Left forelimb (tissue), 1 donor: ENCODE measurements around the gene COL5A1.

Experiments used
- DNase-seq: peaks from one replicate; pipeline ENCODE4 v3.0.0-alpha.2; 2018; ENCODE audit warnings: low spot score

COL5A1 gene

DNA sequence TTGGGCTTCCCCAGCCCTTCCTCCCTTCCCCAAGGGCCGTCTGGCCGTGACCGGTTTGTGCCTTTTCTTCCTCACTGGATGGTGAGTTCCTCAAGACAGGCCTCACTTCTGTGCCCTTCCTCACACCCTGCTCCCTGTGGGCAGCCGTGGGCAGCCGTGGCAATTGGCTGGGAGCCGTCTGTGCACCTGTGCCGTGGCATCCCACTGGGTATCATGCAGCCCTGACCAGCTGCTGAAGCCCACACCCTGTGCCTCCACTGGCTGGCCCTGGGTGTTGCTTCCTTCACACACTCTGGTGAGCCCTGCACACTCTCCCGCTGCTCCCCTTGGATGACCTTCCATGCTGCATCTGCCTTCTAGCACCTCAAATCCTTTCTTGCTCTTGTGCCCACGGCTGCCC, 100.2 kb downstream of the COL5A1 start:
- DNase-seq: no peak

DNA sequence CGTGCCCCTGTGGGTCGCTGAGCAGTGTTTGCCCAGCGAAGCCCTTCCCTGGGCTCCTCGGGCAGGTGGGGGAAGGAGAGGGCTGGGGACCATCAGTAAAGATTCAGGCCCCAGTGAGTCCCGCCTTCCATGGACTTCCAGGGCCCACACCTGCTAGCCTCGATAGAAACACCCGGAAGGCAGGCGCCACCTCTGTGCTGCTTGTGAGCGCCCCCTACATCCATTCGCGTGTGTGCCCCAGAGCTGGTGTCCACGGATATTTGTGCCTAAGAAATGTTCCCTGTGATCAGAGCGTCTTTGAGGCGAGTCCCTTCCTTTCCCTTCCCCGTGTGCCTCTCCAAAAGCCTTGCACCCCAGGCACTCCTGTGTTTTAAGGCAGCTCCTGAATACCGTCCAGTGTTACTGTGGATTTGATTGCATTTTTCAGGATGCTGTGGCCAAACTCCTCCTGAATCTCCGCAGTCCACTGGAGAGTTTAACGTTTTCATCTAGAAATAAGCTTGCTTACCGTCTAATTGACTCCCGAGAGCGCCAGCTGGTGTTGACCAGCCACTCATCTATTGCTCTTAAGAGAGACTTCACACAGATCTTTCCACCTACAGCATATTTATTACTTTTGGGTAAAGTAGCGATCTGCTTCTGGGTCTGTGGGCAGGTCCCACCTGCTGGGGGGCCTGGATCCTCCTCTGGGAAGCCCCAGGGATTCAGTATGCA, 101.4 kb downstream of the COL5A1 start:
- no peak for DNase-seq

DNA sequence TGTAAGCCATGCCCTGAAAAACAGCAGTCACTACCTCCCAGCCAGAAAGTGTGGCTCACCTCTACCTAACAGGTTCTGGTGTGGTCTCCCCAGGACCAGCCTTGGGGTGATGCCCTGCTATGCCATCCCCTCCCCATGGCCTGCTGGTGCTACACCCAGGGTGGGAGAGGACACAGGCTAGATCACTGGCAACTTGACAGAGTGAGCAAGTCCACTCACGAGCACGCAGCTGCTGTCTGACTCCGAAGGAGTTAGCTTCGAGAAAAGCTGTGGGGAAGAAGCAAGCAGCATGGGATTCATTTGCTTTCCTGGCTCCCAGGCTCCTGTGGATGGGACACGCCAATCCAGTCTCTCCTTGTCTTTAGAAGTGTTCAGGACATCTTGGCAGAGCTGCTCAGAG, 102.2 kb downstream of the COL5A1 start:
- DNase-seq: no peak

DNA sequence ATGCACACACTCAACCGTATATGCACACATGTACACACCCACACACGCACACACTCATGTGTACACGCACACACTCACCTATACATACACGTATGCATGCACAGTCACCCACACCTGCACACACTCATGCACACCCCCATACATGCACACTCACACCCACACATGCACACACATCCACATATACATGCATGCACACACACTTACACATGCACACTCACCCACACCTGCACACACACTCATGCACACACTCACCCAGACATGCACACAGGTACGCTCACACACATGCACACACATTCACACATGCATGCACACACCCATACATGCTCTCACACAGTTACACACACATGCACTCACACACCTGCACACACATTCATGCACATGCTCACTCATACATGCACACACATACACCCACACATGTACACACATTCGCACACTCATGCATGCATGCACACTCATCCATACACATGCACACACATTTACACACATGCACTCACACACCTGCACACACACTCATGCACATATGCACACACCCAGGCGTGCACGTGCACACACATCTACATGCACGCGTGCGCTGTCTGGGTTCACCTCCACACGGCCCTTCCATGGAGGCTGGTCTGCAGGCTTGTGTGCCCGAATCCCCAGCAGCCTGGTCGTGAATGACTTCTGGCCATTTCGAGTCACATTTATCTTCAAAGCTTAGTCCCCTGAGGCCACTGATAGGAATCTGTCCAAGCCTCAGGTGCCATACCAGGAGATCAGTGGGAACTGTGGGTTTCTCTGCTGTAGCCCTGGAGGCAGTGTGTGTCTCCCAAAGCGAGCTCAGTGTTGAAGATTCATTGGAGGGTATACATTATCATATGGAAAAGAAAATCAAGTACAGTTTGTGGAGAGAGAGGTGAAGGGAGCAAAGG, 103.0 kb downstream of the COL5A1 start:
- no peak for DNase-seq

DNA sequence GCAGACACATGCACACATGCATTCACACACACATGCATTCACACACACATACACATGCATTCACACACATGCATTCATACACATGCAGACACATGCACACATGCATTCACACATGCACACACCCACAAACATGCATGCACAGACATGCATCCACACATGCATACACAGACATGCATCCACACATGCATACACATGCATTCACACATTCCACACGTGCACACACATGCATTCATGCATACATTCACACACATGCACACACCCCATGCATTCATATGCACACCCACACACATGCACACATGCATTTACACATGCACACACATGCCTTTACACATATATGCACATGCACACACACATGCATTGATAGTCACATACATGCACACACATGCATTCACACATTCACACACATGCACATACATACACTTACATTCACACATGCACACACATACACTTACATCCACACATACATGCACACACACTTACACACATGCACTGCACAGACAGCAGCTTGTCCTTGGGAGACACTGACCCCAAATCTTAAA, 106.4 kb downstream of the COL5A1 start:
- no peak for DNase-seq

DNA sequence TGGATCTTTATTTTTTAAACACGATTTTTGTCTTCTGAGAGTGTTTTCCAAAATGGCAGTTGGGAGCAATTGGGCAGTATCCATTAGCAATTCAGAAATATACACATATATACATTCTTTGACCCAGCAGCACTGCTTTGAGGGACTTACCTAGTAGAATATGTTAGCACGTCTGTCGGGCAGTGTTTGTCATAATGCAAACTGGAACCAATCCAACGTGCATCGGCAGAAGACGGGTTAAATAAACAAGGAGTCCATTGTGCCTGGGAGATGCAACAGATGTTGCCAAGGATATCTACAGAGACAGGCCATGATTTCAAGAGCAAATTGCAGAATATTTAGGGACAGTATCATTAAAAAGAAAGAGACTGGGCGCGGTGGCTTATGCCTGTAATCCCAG, 107.0 kb downstream of the COL5A1 start:
- no peak for DNase-seq

DNA sequence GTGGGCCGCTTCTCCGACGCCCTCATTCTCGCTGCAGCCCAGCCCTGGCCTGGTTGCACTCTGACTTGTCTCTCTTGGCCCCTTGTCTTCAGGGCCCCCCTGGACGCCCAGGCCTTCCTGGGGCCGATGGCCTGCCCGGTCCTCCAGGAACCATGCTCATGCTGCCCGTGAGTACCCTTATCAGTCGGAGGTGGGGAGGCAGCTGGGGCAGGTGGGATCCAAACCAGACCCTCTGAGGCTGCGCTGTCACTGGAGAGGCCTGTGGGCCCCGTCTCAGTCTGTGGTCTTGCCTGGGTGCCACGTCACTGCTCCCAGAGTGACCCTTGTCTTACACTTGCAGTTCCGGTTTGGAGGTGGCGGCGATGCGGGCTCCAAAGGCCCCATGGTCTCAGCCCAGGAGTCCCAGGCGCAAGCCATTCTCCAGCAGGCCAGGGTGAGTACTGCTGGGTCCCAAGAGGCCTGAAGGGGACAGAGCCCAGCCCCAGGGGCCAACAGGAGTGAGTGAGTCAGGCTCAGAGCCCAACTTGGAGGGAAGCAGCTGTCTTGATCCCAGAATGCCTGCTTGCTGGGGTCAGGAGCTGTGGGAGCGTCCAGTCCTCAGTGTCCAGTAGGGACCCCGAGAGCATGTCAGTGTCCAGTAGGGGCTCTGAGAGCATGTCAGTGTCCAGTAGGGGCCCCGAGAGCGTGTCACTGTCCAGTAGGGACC, 109.0 kb downstream of the COL5A1 start:
- no peak for DNase-seq

DNA sequence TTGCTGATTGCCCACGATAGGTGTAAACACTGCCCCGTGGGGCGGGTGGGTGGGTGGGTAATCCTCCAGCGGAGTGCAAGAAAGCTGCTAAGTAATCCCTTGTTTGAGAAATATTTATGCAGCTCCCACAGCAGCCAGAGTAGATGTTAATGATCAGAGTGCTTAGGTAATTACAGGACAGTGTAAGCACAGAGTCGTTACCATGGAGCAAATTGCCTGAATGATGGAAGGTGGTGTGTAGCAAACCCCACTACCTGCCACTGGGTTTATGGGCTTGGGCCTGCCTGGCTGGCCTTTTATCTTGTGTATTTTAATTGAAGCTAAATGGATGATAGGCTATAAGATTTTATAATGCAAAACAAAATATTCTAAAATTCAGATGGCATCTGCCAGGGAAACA, 110.0 kb downstream of the COL5A1 start:
- DNase-seq: no peak

DNA sequence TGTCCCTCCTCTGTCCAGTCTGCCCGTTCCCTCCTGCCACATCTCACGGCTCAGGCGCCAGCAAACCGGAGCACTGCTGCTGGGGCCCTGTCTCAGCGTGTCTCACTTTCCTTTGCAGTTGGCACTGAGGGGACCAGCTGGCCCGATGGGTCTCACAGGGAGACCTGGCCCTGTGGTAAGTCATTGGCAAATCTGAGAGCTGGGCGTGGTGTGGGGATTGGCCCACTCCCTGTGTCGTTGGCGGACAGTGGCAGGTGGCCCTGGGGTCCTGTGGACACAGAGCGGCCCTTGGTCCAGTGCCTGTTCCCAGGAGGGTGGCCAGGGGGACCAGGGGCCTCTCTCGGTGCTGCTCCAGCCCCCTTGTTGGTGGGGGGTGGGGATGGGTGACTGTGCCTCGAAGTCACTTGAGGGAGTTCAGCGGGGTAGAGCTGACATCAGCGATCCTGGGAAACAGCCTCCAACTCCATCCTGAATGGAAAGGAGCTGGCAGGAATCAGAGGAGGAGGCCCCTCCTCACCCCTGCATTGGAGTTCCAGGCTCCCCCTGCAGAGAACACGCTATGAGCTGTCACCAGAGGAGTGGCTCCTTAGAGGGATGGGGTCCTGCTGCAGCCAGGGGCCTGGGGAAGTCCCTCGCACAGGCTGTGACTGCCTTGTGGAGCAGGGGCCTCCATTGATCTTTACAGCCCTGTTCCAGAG, 111.0 kb downstream of the COL5A1 start:
- DNase-seq: no peak

DNA sequence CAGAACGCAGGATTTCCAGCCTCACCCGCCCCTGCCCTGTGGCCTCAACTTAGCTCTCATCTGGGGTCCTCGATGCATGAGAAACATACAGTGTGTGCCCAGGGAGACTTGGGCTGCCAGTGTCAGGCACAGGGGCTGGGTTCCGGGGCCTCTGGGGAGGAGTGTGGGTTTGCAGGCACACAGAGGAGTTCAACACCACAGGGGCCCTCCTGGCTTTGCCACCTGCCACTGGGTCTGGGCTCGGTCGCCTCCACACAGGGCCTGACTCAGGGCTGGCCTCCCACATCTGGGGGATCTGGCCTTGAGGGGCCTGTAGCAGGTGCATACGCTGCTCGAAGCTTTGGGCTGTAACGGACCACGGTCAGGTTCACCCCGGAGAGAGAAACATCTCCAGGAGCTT, 111.6 kb downstream of the COL5A1 start:
- DNase-seq: no peak

DNA sequence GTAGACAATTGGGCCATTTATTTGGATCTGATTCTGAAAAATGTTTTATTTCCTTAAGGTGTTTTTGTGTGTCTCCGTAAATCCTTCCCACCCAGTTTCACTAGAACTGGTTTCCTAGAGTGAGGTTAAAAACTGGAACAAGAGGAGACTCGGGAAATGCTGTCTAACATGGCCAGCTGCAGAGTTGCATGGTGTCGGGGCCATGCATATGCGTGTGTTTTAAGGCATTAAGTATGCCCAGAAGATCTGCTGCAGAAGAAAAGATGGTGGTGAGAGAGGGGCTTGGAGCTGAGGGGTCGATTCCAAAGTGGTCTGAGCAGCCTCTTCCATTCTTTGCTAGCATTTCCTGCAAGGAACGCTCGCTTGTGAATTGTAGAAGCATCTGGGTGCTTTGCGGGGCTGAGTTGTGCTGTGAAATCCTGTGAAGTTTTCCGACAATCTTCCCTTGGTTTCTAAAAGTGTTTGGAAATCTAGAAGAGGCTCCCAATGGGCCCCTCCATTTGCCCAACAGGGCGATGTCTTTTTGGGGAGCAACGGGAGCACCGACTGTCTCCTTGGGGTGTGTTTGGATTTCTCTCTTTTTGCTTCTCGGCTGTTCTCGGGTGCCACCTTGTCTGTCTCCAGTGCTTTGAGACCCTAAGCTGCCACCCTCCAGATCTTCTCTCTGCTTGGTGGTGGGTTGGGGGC, 113.8 kb downstream of the COL5A1 start:
- no peak for DNase-seq

DNA sequence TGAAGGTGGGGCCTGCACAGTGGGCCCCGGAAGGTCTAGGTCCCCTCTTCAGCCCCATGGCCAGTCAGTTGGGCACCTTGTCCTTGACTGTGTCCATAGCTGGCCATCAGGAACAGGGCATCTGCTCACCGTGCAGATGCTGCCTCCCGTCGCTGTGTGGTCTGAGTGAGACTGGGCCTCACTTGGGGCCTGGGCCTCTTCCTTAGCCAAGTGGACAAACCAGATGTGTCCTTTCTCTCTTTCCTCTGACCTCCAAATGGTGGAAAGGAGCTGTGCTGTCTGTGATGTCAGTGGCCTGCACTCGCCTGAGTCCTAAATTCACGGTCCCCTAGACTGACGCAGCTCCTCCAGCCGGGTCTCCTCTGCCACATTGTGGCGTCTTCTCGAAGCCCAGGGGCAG, 114.5 kb downstream of the COL5A1 start:
- DNase-seq: no peak

DNA sequence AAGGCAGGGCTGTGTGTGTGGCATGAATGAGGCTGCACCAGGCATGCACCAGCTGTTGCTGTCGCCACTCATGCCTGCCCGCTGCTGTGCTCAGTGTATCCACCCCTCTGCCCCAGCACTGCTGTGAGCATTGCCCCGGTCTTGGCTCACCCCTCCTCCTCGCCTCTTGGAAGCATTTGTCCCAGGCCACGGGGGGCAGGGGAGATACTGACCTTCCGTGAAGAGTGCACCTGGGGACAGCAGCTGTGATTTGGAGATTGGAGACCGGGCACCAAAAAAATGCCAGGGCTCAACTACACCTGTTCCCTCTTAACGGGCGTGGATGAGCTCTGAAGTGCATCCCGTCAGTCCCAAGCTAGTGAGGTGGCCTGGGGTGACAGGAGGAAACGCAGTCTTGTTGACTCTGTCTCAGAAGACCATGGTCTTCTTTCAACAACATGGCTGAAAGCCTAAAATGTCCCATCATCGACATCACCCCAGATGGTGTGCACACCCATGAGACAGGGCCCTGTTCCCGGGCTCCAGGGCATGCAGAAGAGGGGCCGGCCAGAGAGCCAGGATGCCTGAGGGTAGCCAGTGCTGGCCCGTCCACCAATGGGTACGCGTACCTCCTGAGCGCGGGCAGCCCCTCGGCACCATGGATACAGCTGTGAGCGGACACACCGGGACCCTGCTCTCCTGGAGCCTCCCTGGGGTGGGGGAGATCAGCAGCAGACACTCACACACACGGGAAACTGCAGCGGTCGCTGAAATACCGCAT, 115.8 kb downstream of the COL5A1 start:
- DNase-seq: no peak

DNA sequence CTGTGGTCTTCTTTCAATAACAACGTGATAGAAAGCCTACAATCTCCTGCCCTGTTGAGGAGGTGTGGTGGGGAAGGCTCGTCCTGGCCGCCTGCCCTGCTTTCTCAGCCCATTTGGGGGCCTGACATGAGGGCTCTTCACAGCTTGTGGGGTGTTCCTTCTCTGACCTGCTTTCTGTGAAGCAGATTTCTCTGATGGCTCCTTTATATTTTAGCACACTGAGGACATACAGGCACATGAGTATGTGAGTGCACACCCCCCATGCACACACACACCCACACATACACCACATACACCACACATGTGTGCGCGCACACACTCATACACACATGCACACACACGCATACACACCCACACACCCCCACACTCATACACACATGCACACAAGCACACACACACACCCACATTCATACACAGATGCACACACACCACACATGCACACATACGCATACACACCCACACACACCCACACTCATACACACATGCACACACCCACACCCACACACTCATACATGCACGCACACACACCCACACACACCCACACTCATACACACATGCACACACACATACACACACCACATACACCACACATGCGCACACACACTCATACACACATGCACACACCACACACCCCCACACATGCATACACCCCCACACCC, 117.5 kb downstream of the COL5A1 start:
- DNase-seq: no peak

DNA sequence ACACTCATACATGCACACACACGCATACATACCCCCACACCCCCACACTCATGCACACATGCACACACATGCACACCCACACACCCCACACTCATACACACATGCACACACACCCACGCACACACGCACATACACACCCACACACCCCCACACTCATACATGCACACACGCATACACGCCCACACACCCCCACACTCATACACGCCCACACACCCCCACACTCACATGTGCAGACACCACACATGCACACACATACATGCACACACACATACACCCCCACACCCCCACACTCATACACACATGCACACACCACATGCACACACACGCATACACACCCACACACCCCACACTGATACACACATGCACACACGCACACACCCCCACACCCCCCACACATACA, 118.3 kb downstream of the COL5A1 start:
- DNase-seq: no peak

DNA sequence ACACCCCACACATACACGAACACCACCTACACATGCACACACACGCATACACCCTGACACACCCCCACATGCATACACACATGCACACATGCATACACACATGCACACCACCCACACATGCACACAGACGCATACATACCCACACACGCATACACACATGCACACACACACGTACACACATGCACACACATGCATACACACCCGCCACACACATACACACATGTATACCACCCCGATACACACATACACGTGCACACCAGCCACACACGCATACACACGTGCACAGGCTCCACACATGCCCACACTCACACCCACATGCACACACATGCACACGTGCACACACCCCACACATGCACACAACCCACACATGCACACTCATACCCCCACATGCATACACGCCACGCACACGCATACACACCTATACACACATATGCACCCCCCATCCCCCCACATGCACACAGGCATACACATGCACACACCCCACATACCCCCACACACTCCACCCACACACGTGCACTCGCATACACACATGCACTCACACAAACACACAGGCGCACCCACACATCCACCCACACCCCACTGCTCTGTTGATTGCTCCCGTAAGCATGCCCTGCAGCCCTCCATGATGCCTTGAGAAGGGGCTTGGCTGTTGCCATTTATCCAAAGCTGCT, 119.3 kb downstream of the COL5A1 start:
- no peak for DNase-seq

DNA sequence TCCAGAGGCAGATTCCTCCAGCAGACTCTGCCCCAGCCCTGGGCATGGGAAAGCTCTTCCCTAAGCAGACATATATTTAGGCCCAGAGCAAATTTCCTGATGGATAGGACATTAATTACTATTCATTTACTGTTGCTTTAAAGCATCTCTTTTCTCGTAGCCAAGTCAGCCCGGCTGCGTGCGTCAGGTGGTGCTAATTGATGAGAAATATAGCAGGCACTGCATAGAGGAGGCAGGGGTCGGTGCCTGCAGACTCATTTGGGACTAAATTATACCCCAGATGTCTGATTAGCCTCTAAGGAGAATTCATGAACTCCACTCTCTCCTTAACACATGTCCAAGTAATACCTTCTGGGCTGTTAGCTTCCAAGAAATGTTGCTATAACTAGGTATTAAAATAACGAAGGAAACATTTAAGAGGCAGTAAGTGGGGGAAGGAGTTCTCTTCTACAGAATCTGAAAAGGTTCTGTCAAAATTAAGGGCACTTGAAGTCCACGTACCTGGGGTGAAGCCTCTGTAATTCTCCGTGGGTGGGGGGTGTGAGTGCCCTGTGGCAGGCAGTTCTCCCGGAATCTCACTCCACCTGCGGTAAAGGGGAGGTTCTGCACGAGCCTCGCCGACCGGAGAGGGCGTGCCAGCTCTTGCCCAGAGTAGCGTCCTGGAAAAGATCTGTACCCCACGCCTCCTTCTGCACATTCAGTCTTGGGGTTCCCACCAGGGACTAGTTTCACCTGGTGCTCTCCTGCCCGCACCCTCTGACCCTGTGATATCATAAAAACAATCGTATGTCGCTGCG, 123.1 kb downstream of the COL5A1 start:
- no peak for DNase-seq

DNA sequence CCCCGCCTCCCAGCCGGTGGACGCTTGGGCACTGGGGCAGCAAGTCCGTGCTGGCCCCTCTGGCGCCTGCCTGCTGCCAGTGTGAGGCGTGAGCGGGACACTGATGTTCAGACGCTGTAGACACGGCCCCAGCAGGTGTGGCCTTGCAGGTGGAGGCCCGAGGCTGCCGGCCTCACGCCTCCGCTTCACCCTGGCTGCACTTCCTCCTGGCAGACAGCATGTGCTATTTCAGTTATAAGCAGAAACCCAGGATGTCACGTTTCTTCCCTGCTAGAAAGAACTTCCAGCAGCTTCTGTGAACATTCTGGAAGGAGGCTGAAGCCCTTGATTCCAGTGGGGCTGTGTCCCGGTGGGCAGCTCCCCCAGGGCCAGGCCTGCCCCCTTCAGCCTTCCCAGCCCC, 124.2 kb downstream of the COL5A1 start:
- DNase-seq: no peak

DNA sequence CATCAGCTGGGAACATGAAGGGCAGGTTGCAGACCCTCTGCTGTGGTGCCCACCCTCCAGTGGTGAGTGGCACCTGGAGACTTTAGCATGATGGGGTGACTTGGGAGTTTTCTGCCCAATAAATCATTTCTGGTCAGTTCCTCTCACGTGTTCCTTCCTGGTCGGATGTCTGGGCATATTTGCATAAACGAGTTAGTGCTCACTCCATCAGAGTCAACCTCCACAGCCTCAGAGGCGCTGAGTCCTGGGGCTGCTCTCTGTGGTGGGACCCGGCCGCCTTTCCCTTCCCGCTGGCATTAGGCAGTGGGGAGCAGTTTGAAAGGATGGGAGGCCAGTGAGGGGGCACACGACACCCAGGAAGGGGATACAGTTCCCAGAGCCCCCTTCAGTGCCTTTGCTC, 125.0 kb downstream of the COL5A1 start:
- DNase-seq: no peak
